Left forelimb (tissue), 1 donor: ENCODE data around the gene RRAS2.
"Not testable (repeated sequence)": the region's sequence is repeated elsewhere in the genome, so short reads cannot be mapped to it uniquely, and the experiment has no call there.

Experiments used
- DNase-seq: peaks from one replicate; pipeline ENCODE4 v3.0.0-alpha.2; 2018; ENCODE audit warnings: low spot score

Gene RRAS2

GRCh38 chr11:14358729-14359439, at the start of gene RRAS2:
Gene RRAS2 (minus strand): TSS chr11:14359183. CDS start chr11:14358870, 313 bp downstream.
- DNase-seq: peak; percentile 87

GRCh38 chr11:14408612-14409011, 49.6 kb upstream of the RRAS2 start:
- DNase-seq: no peak

- DNase-seq: not testable (repeated sequence)
Measured at GRCh38 chr11:14406116-14406515, 47.1 kb upstream of the RRAS2 start.

- not testable (repeated sequence) for DNase-seq
Measured at GRCh38 chr11:14403528-14403927, 44.5 kb upstream of the RRAS2 start.

- DNase-seq: no peak
Measured at GRCh38 chr11:14399087-14399486, 40.1 kb upstream of the RRAS2 start.

- no peak for DNase-seq
Measured at GRCh38 chr11:14396273-14396672, 37.3 kb upstream of the RRAS2 start.

GRCh38 chr11:14393889-14394288, 34.9 kb upstream of the RRAS2 start:
- no peak for DNase-seq

GRCh38 chr11:14393129-14393528, 34.1 kb upstream of the RRAS2 start:
- DNase-seq: no peak

GRCh38 chr11:14390669-14391068, 31.7 kb upstream of the RRAS2 start:
- DNase-seq: no peak

- no peak for DNase-seq
Measured at GRCh38 chr11:14388352-14388751, 29.4 kb upstream of the RRAS2 start.

GRCh38 chr11:14386895-14387480, 28.0 kb upstream of the RRAS2 start:
- no peak for DNase-seq

- DNase-seq: no peak
Measured at GRCh38 chr11:14386081-14386480, 27.1 kb upstream of the RRAS2 start.

GRCh38 chr11:14384338-14384737, 25.4 kb upstream of the RRAS2 start:
- DNase-seq: no peak

- no peak for DNase-seq
Measured at GRCh38 chr11:14381968-14382367, 23.0 kb upstream of the RRAS2 start.

GRCh38 chr11:14380947-14381561, 22.1 kb upstream of the RRAS2 start:
- peak; percentile 73 for DNase-seq

- no peak for DNase-seq
Measured at GRCh38 chr11:14380125-14380936, 21.3 kb upstream of the RRAS2 start.

GRCh38 chr11:14378171-14378570, 19.2 kb upstream of the RRAS2 start:
- DNase-seq: no peak

- DNase-seq: no peak
Measured at GRCh38 chr11:14376920-14377319, 17.9 kb upstream of the RRAS2 start.

GRCh38 chr11:14374922-14375830, 16.2 kb upstream of the RRAS2 start:
- no peak for DNase-seq

- DNase-seq: no peak
Measured at GRCh38 chr11:14373941-14374646, 15.1 kb upstream of the RRAS2 start.

GRCh38 chr11:14372011-14372410, 13.0 kb upstream of the RRAS2 start:
- no peak for DNase-seq
